Activated CD4-positive, alpha-beta T cell treated with anti-CD3 and anti-CD28 coated beads, Interleukin-2, amount 50 U/mL, for 16 hours (primary cell): Measurements from ENCODE around the gene FBXW11.

Experiments
- DNase-seq: peaks from one replicate; pipeline ENCODE4 v3.0.0-alpha.2; 2020

FBXW11 gene

DNA sequence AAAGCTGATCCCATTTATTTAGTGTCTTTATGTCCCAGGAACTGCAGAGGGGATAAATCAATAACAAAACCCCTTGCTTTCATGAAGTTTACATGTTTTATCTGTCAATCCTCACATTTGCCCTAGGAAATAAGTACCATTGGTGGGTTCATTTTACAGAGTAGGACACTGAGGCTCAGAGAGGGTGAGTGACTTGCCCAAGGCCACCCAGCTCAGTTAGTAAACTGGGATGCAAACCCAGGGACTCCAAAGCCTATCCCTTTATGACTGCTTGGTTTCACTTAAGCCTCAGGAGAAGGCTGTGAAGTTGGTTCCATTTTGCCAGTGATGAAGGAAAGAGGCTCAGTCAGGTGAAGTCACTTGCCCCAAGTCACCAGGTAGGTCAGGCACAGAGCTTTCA, 168.9 kb downstream of the FBXW11 start:
- DNase-seq: no peak

DNA sequence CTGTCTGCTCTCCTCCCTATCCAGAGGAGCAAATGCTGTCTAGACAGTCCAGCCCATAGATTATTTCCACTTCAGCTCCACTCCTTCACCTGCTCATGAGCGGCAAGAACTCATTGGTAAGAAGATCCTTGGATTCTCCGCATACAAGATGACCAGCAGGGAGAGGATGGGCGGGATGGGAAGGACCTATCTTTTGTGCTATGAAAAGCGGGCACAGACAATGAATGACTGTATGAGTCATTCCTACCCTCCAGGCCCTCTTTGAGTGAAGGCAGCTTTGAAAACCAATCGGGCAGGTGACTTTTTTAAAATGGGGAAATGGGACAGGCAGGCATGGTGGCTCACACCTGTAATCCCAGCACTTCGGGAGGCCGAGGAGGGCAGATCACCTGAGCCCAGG, 171.4 kb downstream of the FBXW11 start:
- DNase-seq: no peak

- DNase-seq: no peak
Observed at GRCh38 chr5:171834461-171834860, 172.0 kb downstream of the FBXW11 start.

- DNase-seq: no peak
Observed at GRCh38 chr5:171832775-171833174, 173.7 kb downstream of the FBXW11 start.

- no peak for DNase-seq
Observed at GRCh38 chr5:171830686-171831085, 175.8 kb downstream of the FBXW11 start.

DNA sequence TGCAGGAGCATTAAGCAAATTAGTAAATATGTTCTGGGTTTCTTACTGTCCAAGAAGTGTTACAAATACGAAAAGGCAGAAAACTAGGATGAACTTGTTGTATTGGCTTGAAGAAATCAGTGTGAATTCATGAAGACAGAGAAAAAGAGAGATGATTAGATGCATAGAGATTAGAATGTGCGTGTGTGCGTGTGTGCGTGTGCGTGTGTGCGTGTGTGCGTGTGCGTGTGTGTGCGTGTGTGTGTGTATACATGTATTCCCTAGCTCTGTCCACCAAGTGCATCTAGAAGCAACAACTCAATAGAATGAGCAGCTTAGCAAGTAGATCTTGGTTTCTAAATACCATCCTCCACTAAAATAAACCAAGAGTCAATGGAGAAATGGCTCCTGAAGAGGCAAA, 179.3 kb downstream of the FBXW11 start:
- no peak for DNase-seq

GRCh38 chr5:171826132-171826531, 180.3 kb downstream of the FBXW11 start:
- no peak for DNase-seq

DNA sequence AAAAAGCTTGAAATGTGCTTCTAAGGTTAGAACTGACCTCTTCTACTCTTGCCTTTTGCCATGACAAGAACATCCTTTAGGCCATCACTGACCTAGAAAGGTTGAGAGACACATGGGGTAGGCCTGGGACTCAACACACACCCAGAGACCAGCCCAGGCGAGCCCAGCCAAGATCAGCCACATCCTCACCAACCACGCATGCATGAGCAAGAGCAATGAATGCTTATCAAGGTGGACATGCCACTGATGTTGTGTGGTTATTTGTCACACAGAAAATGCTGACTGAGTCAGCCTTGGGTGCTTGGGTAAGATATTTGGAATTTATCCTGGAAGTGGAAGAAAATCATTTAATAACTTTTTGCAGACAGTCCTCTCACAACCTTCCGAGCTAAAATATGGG, 181.4 kb downstream of the FBXW11 start:
- DNase-seq: no peak

- DNase-seq: no peak
Observed at GRCh38 chr5:171823269-171823668, 183.2 kb downstream of the FBXW11 start.

DNA sequence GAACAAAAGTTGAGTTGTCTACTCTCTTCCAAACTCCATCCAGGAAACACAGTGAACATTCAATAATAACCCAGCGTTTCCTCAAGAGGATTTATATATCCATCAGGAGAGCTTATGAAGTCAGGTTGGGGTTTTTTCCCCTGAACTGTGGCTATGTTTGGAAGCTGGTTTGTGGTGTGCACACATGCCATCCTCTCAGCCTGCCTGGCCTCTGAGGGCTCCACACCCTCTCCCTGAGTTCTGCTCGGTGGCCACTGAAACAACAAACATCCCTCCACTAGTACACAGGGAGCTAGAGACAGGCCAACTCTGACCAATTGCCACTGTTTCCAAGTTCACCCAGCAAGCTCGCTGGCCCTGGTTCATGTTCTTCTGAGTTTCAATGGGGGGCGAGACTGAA, 185.2 kb downstream of the FBXW11 start:
- DNase-seq: no peak

- no peak for DNase-seq
Observed at GRCh38 chr5:171820561-171820960, 185.9 kb downstream of the FBXW11 start.

GRCh38 chr5:171816666-171817065, 189.8 kb downstream of the FBXW11 start:
- no peak for DNase-seq

DNA sequence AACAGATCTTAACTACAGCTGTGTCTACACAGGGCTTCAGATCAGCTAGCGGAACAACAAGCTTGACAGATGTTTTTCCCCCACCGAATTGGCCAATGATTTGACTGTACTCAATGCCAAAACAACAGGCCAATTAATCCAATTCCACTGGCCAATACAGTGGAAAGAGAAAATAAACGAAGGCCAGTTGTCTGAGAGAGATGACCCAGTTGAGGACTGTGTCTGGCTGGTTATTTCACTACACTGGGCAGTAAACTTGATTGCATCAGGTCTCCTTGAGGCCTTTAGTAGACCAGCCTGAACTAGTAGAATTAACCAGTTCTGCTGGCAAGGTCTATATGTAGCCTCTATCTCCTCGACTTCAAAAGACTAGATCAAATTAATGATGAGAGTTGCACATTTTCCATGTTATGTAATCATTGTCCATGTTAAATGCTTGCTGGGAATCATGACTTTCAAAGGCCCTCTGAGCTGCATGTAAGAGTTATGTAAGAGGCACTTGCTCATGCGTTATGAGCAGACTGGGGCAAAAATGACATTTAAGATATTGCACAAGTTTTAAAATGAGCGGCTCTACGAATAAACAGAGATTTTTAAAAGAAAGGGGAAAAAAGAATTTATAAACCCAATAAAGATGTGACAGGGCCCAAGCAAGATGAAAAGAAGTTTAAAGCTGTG, 192.5 kb downstream of the FBXW11 start:
- no peak for DNase-seq

- DNase-seq: no peak
Observed at GRCh38 chr5:171813270-171813669, 193.2 kb downstream of the FBXW11 start.
